HCT116 (cell line): ENCODE measurements around the gene TENM4. TPM values are rescaled to one million over a fixed set of nuclear protein-coding genes. Genes with fewer than 3 reads are reported as not detected.

Experiments
- ATAC-seq: fragments of 200-7000 bp; cut with Tn5 transposase; 2 replicates; pipeline ENCODE4 v1.9.1; 2020; ENCODE audit warnings: mild to moderate bottlenecking, moderate library complexity
- BruUV-seq: library from RNA; stranded (reverse); fragments of 400-500 nt; replicated peaks from 2 replicates; lab custom pipeline; 2021; lab: Mats Ljungman, UMichigan
- CTCF ChIA-PET: fragments of 300-600 bp; sonication (Branson Sonifier 250); formaldehyde crosslinking; loops from one replicate; lab custom pipeline; 2021; ENCODE audit warnings: antibody characterized with exemption; lab: Charles Lee
- POLR2A ChIA-PET: fragments of 300-600, 350-600 bp; sonication (Branson Sonifier 250); formaldehyde crosslinking; loops from one replicate; lab custom pipeline; 2021; ENCODE audit warnings: antibody characterized with exemption; lab: Charles Lee
- RAD21 ChIA-PET, 2 experiments: fragments of 300-600 bp; sonication (Branson Sonifier 250); formaldehyde crosslinking; loops; one replicate each; lab custom pipeline; 2023; ENCODE audit warnings: low total read pairs in 2 of 2; ENCODE audit not compliant: uncharacterized antibody in 2 of 2, unreplicated experiment in 2 of 2, low non-redundant PET in 1 of 2; lab: Charles Lee
- DNase-seq: peaks from one replicate; pipeline ENCODE4 v3.0.0-alpha.2; 2010; ENCODE audit warnings: low read depth, low spot score
- H2AFZ ChIP-seq: fragments of 200-600 bp; shearing (Covaris generic), sonication (generic); 2 replicates; pipeline ENCODE4 v1.6.1; 2017; ENCODE audit warnings: low read depth, mixed run types, mixed read lengths, antibody characterized with exemption, low read length; ENCODE audit not compliant: poor library complexity, severe bottlenecking
- H3K27ac ChIP-seq: 2 replicates; pipeline ENCODE4 v1.5.1; 2012; ENCODE audit warnings: low read depth, low read length
- H3K27me3 ChIP-seq: fragments of 200-600 bp; sonication (generic); 2 replicates; pipeline ENCODE4 v1.6.1; 2016; ENCODE audit warnings: mixed run types, low read length, mixed read lengths; ENCODE audit not compliant: insufficient read depth
- H3K36me3 ChIP-seq, 2 experiments: fragments of 200-500 bp in 1 of 2; fragments of 200-600 bp in 1 of 2; sonication (Bioruptor generic) in 1 of 2; sonication (generic) in 1 of 2; 2 replicates each; pipeline versions ENCODE4 v1.5.1 to v1.6.1; 2014 to 2016; ENCODE audit warnings: low read length in 2 of 2, inconsistent platforms in 1 of 2, mixed read lengths in 1 of 2, mixed run types in 1 of 2; ENCODE audit not compliant: insufficient read depth in 2 of 2, control insufficient read depth in 1 of 2
- H3K4me1 ChIP-seq, 2 experiments: fragments of 200-600 bp in 1 of 2; sonication (generic) in 1 of 2; 2 replicates each; pipeline versions ENCODE4 v1.5.1 to v1.6.1; 2012 to 2017; ENCODE audit warnings: low read length in 2 of 2, inconsistent platforms in 1 of 2, mild to moderate bottlenecking in 1 of 2, mixed read lengths in 1 of 2, mixed run types in 1 of 2, moderate library complexity in 1 of 2; ENCODE audit not compliant: insufficient read depth in 2 of 2, control insufficient read depth in 1 of 2
- H3K4me2 ChIP-seq: fragments of 200-600 bp; sonication (generic); 2 replicates; pipeline ENCODE4 v1.6.1; 2017; ENCODE audit warnings: mixed run types, low read length, mixed read lengths
- H3K4me3 ChIP-seq, 2 experiments: fragments of 200-600 bp in 1 of 2; sonication (generic) in 1 of 2; replicated peaks in 1 of 2; 2 replicates each; pipeline ENCODE4 v1.5.1; 2011 to 2016; ENCODE audit warnings: low read length in 2 of 2, control low read depth in 1 of 2, low read depth in 1 of 2, mild to moderate bottlenecking in 1 of 2, mixed read lengths in 1 of 2, mixed run types in 1 of 2
- H3K79me2 ChIP-seq: fragments of 200-600 bp; sonication (generic); 2 replicates; pipeline ENCODE4 v1.6.1; 2017; ENCODE audit warnings: mild to moderate bottlenecking, mixed run types, low read length, moderate library complexity, mixed read lengths; ENCODE audit not compliant: insufficient read depth
- H3K9ac ChIP-seq: fragments of 200-600 bp; sonication (generic); 2 replicates; pipeline ENCODE4 v1.6.1; 2016; ENCODE audit warnings: low read length, mixed read lengths
- H3K9me2 ChIP-seq: fragments of 200-600 bp; sonication (generic), shearing (Covaris generic); 2 replicates; pipeline ENCODE4 v1.6.1; 2017; ENCODE audit warnings: mixed run types, mild to moderate bottlenecking, moderate library complexity; ENCODE audit not compliant: insufficient read depth
- H3K9me3 ChIP-seq, 2 experiments: fragments of 200-500 bp in 1 of 2; fragments of 200-600 bp in 1 of 2; sonication (Bioruptor generic) in 1 of 2; sonication (generic) in 1 of 2; 2 replicates each; pipeline ENCODE4 v1.6.1; 2014 to 2017; ENCODE audit warnings: low read length in 2 of 2, mixed read lengths in 2 of 2, inconsistent platforms in 1 of 2, low read depth in 1 of 2, mild to moderate bottlenecking in 1 of 2, mixed run types in 1 of 2, moderate library complexity in 1 of 2; ENCODE audit not compliant: control insufficient read depth in 1 of 2, insufficient read depth in 1 of 2
- H4K20me1 ChIP-seq: fragments of 200-600 bp; sonication (generic), shearing (Covaris generic); 2 replicates; pipeline ENCODE4 v1.6.1; 2017; ENCODE audit warnings: mixed run types, mild to moderate bottlenecking, moderate library complexity; ENCODE audit not compliant: insufficient read depth
- ATF3 ChIP-seq: IDR thresholded peaks from 2 replicates; pipeline ENCODE4 v1.6.1; 2012
- CBX3 ChIP-seq: IDR thresholded peaks from 2 replicates; pipeline ENCODE4 v1.6.1; 2012; ENCODE audit warnings: low read depth
- ELF1 ChIP-seq: IDR thresholded peaks from 2 replicates; pipeline ENCODE4 v1.6.1; 2012; ENCODE audit warnings: low read depth, borderline replicate concordance
- FOSL1 ChIP-seq: IDR thresholded peaks from 2 replicates; pipeline ENCODE4 v1.6.1; 2012; ENCODE audit warnings: low read depth
- JUND ChIP-seq: IDR thresholded peaks from 2 replicates; pipeline ENCODE4 v1.6.1; 2012
- POLR2A ChIP-seq: IDR thresholded peaks from 2 replicates; pipeline ENCODE4 v1.7.0; 2011; ENCODE audit warnings: borderline replicate concordance; ENCODE audit not compliant: insufficient read depth, insufficient read length; ENCODE audit errors: extremely low read depth
- RAD21 ChIP-seq: IDR thresholded peaks from 2 replicates; pipeline ENCODE4 v1.6.1; 2012; ENCODE audit warnings: low read depth, mild to moderate bottlenecking
- REST ChIP-seq: IDR thresholded peaks from 2 replicates; pipeline ENCODE4 v1.6.1; 2012; ENCODE audit warnings: low read depth
- SP1 ChIP-seq: IDR thresholded peaks from 2 replicates; pipeline ENCODE4 v1.6.1; 2012; ENCODE audit warnings: low read depth
- TCF7L2 ChIP-seq: IDR thresholded peaks from 2 replicates; pipeline ENCODE4 v1.7.0; 2011; ENCODE audit warnings: borderline replicate concordance, inconsistent platforms; ENCODE audit not compliant: insufficient read depth, insufficient read length; ENCODE audit errors: extremely low read depth
- YY1 ChIP-seq: IDR thresholded peaks from 2 replicates; pipeline ENCODE4 v1.6.1; 2011; ENCODE audit warnings: low read length, low read depth, moderate library complexity, mild to moderate bottlenecking; ENCODE audit not compliant: insufficient replicate concordance; ENCODE audit errors: extremely low read depth
- ZNF274 ChIP-seq: fragments of 200-500 bp; sonication (Bioruptor generic); IDR thresholded peaks from 2 replicates; pipeline ENCODE4 v1.6.1; 2014; ENCODE audit warnings: mild to moderate bottlenecking, low read depth, low read length, inconsistent platforms
- intact Hi-C: fragments of 100-400 bp; cut with micrococcal nuclease; formaldehyde crosslinking; loops from 2 replicates; pipeline ENCODE4 v1.10.0; 2022
- total RNA-seq: library from RNA; stranded (reverse); gene quantifications from one replicate; pipeline ENCODE4 v1.2.1, GENCODE V29; 2021; ENCODE audit not compliant: unreplicated experiment
- TF ChIP-seq, protein P1 (sequence below): IDR thresholded peaks from 2 replicates; pipeline ENCODE4 v1.6.1; 2011; ENCODE audit warnings: mild to moderate bottlenecking, low read length, moderate library complexity; ENCODE audit not compliant: insufficient replicate concordance; ENCODE audit errors: extremely low read depth

TENM4 gene
- total RNA-seq, 1 experiment from 2014 or later: 0.05 TPM

GRCh38 chr11:78878631-78879030, 562.2 kb downstream of the TENM4 start:
- H3K9ac ChIP-seq: no peak overlapping the region
- ChIA-PET POLR2A (no interaction called here), CTCF (no interaction called here), RAD21 (no interaction called here)
- no peaks in the 10 kb centered on the region for H3K9me2 ChIP-seq
- intact Hi-C loops: no loop called here
- H4K20me1 ChIP-seq: no peaks in the 10 kb centered on the region
- H3K27me3 ChIP-seq: peaks cover 8% of the 10 kb centered on the region; the same call in 1 of the 2 replicates
- H3K4me3 ChIP-seq: no peak overlapping the region
- H3K4me2 ChIP-seq: no peak overlapping the region
- H3K9me3 ChIP-seq: peaks cover 0 to 4% of the 10 kb centered on the region in 2 experiments; a peak in 2 of 4 replicates
- DNase-seq: no peak
- H3K79me2 ChIP-seq: no peaks in the 10 kb centered on the region
- no peak for ATAC-seq
- H3K36me3 ChIP-seq: no peaks in the 10 kb centered on the region
- no TSS peak for BruUV-seq
- H3K27ac ChIP-seq: no peak overlapping the region
- no peak overlapping the region for H2AFZ ChIP-seq
- H3K4me1 ChIP-seq: no peaks in the 10 kb centered on the region
- no peak for TF ChIP-seq ZNF274
- no peak for TF ChIP-seq REST
- TF ChIP-seq JUND: no peak
- TF ChIP-seq POLR2A: no peak
- TF ChIP-seq FOSL1: no peak
- TF ChIP-seq, all 23 proteins: peak for 0

DNA sequence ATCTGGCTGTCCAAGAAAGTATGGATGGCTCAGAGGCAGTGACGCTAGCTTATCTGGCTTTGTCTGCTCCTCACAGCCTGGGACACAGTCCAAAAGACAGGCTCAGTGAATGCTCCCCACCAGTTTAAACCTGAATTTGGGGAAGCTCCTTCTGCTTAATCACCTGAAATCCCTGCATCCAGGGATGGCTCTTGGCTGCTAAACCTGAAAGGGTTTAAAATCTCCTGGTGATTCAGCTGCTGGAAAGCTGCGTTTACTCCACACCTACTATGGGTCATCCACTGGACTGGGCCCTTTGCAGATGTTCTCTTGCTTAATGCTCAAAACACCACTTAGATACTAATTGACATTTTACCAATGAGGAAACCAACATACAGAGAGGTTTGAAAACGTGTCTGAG, 564.2 kb downstream of the TENM4 start:
- ChIA-PET RAD21 (no interaction called here), CTCF (no interaction called here), POLR2A (no interaction called here)
- no peak for DNase-seq
- Histone ChIP-seq H3K4me2 (no peak overlapping the region), H3K4me1 (no peaks in the 10 kb centered on the region), H3K9ac (no peak overlapping the region), H2AFZ (no peak overlapping the region), H3K36me3 (no peaks in the 10 kb centered on the region), H4K20me1 (no peaks in the 10 kb centered on the region), H3K27ac (no peak overlapping the region), H3K9me2 (no peaks in the 10 kb centered on the region), H3K27me3 (peaks cover 20% of the 10 kb centered on the region), H3K4me3 (no peak overlapping the region), H3K9me3 (peaks cover 0 to 4% of the 10 kb centered on the region in 2 experiments; a peak in 2 of 4 replicates), H3K79me2 (no peaks in the 10 kb centered on the region)
- ATAC-seq: no peak
- BruUV-seq: no TSS peak
- intact Hi-C loops: no loop called here
- no peak for TF ChIP-seq CBX3
- TF ChIP-seq RAD21: no peak
- TF ChIP-seq JUND: no peak
- no peak for TF ChIP-seq ELF1
- no peak for TF ChIP-seq TCF7L2
- TF ChIP-seq, protein P1, sequence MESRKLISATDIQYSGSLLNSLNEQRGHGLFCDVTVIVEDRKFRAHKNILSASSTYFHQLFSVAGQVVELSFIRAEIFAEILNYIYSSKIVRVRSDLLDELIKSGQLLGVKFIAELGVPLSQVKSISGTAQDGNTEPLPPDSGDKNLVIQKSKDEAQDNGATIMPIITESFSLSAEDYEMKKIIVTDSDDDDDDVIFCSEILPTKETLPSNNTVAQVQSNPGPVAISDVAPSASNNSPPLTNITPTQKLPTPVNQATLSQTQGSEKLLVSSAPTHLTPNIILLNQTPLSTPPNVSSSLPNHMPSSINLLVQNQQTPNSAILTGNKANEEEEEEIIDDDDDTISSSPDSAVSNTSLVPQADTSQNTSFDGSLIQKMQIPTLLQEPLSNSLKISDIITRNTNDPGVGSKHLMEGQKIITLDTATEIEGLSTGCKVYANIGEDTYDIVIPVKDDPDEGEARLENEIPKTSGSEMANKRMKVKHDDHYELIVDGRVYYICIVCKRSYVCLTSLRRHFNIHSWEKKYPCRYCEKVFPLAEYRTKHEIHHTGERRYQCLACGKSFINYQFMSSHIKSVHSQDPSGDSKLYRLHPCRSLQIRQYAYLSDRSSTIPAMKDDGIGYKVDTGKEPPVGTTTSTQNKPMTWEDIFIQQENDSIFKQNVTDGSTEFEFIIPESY: no peak
- no peak for TF ChIP-seq ATF3
- TF ChIP-seq YY1: no peak
- TF ChIP-seq SP1: no peak
